AG10803 (cell line): ENCODE results near the gene PON3.
"Not testable (repeated sequence)": the region's sequence is repeated elsewhere in the genome, so short reads cannot be mapped to it uniquely, and the experiment has no call there.

Experiments
- DNase-seq: peaks from one replicate; pipeline ENCODE4 v3.0.0; 2010; ENCODE audit warnings: low read depth
- H3K4me3 ChIP-seq: 2 replicates; pipeline ENCODE4 v1.5.1; 2011; ENCODE audit warnings: mild to moderate bottlenecking, low read length, control low read depth
- TF ChIP-seq, protein P1 (sequence below): conservative IDR thresholded peaks from 2 replicates; pipeline ENCODE4 v1.5.1; 2011; ENCODE audit warnings: mild to moderate bottlenecking, low read length, control low read depth, inconsistent platforms

Gene PON3

DNA sequence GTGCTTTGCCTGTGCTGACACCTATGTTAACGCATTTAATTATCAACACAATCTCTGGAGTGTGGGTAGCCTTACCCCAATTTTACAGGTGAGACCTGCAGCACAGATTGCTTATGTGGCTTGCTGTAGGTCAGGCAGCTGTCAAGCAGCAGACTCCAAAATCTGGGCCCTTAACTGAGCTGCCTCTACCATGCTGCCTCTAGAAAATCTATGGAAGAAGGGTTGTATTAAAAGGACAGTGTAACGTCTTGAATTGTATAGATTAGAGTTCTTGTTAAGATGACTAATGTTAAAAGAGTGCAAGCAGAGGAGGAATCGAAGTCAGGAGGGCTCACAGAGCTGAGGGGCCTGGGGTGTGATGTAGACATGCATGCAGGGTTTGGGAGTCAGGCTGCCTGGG lies 1.2 kb upstream of the PON3 start:
- TF ChIP-seq, protein P1, sequence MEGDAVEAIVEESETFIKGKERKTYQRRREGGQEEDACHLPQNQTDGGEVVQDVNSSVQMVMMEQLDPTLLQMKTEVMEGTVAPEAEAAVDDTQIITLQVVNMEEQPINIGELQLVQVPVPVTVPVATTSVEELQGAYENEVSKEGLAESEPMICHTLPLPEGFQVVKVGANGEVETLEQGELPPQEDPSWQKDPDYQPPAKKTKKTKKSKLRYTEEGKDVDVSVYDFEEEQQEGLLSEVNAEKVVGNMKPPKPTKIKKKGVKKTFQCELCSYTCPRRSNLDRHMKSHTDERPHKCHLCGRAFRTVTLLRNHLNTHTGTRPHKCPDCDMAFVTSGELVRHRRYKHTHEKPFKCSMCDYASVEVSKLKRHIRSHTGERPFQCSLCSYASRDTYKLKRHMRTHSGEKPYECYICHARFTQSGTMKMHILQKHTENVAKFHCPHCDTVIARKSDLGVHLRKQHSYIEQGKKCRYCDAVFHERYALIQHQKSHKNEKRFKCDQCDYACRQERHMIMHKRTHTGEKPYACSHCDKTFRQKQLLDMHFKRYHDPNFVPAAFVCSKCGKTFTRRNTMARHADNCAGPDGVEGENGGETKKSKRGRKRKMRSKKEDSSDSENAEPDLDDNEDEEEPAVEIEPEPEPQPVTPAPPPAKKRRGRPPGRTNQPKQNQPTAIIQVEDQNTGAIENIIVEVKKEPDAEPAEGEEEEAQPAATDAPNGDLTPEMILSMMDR: no peak
- no peak overlapping the region for H3K4me3 ChIP-seq
- no peak for DNase-seq

DNA sequence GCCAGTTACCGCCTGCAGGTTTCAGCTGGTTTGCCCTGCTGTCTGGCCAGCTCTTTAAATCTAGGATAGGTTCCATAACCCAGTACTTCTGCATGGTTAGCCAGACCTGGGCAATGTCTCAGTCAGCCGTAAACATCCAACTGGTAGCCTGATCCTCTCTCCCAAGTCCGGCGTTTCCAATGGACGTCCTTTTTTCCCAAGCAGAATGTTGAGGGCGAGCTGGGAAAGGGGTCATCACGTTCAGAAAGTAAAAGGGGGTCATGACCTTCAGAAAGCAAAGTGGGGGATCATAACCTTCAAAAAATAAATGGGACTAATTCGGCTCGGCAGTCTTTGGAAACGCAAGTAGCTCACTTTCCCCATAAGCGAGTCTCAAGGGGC lies 430 bp downstream of the PON3 start:
- DNase-seq: no peak
- TF ChIP-seq, protein P1: no peak
- no peak overlapping the region for H3K4me3 ChIP-seq

DNA sequence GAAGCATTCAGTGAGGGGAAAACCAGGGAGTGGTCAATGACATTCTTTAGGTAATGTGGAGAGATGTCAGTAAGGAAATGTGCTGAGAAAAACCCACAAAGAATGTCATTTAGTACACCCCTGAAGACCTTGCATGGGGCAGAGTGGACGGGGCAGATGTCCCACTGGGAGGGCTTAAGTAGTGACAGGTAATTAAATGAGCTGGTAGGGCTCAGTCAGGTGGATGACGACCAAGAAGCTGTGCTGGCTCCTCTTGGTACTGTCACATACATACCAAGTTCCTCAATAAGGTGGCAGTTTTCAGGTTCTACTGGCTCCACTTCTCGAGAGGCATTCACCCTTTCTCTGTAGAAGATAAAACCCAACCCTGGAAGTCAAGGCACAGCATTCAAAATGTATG lies 1.8 kb downstream of the PON3 start:
- no peak overlapping the region for H3K4me3 ChIP-seq
- no peak for DNase-seq
- TF ChIP-seq, protein P1: no peak

DNA sequence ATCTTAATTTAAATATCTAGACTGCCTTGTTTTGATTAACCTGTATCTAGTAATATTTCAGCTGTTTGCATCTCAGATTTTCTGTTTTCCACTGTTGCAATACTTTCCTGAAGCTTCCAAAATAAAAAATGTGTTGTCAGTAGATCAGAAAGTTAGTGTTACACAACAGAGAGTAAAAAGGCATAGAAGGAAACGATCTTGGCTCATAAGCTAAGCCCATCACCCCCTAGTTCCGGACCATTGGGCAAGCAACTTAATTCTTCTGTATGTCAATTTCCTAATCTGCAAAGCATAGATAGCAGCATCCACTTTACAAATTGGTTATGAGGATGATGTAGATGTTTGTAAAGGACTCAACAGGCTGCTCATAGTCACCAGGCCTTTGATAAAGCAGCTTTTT lies 4.4 kb downstream of the PON3 start:
- no peak overlapping the region for H3K4me3 ChIP-seq
- TF ChIP-seq, protein P1: no peak
- DNase-seq: no peak

DNA sequence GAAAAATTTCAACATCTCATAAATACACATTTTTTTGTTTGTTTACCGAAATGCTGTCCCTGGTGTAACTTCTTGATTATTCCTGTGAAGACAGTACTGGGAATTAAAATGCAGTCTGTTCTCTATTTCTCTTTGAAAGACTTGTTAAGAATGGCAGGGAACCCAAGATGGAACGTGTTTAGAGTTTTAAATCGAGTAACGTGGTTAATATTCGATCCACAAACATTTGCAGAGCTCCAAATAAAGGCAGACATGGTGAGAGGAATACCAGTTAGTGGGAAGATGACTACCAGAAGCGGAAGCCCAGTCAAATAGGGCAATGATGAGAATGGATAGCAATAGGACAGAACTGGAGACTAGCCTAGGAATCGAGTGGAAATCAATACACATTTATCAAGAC lies 6.7 kb downstream of the PON3 start:
- H3K4me3 ChIP-seq: no peak overlapping the region
- TF ChIP-seq, protein P1: no peak
- no peak for DNase-seq

DNA sequence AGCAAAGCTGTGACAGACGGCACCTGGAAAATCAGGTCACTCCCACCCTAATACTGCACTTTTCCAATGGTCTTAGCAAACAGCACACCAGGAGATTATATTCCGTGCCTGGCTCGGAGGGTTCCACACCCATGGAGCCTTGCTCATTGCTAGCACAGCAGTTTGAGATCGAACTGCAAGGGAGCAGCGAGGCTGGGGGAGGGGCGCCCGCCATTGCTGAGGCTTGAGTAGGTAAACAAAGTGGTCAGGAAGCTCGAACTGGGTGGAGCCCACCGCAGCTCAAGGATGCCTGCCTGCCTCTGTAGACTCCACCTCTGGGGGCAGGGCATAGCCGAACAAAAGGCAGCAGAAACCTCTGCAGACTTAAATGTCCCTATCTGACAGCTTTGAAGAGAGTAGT lies 16.7 kb downstream of the PON3 start:
- not testable (repeated sequence) for H3K4me3 ChIP-seq, DNase-seq

DNA sequence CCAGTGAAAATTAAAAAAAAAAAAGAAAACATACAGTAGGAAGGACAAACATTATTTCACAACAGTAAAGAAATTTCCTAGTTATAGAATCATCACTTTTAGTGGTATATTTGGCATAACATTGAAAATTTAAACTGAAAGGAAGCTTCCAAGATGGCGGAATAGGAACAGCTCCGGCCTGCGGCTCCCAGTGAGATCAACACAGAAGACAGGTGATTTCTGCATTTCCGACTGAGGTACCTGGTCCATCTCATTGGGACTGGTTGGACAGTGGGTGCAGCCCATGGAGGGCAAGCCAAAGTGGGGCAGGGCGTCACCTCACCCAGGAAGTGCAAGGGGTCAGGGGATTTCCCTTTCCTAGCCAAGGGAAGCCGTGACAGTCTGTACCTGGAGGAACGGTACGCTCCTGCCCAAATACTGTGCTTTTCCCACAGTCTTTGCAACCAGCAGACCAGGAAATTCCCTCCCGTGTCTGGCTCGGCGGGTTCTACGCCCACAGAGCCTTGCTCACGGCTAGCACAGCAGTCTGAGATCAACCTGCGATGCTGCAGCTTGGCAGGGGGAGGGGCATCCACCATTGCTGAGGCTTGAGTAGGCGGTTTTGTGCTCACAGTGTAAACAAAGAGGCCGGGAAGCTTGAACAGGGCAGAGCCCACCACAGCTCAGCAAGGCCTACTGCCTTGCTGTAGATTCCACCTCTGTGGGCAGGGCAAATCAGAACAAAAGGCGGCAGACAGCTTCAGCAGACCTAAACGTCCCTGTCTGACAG lies 19.4 kb downstream of the PON3 start:
- DNase-seq: no peak
- TF ChIP-seq, protein P1: no peak
- H3K4me3 ChIP-seq: no peak overlapping the region
